Embryonic facial prominence (tissue), 1 donor: Measurements from ENCODE around the gene SLCO3A1.

Source experiments
- DNase-seq: peaks from one replicate; pipeline ENCODE4 v3.0.0-alpha.2; 2016; ENCODE audit errors: extremely low spot score

The SLCO3A1 gene

GRCh38 chr15:91882858-91883586 lies 29.5 kb downstream of the SLCO3A1 start:
- DNase-seq = no peak

- DNase-seq = no peak
Observed at GRCh38 chr15:91884606-91885005, 31.1 kb downstream of the SLCO3A1 start.

DNA sequence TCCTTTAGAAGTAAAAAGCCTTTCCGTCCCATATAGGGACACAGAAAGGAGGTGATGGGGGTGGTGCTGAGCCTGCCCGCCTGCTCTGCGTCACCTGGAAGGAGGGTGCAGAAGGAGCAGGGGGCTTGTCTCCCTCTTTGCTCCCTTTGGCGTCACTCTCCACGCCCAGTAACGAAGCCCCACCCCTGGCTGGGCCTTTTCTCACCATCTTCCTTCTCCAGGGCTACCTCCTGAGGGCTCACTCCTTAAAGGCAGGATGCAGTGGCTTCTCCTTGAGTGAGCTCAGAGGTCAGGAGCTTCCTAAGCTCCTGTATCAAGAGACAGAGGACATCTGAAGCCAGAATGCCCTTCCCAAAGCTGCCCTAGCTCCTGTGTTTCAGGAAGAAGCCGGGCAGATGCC lies 31.5 kb downstream of the SLCO3A1 start:
- no peak for DNase-seq

DNA sequence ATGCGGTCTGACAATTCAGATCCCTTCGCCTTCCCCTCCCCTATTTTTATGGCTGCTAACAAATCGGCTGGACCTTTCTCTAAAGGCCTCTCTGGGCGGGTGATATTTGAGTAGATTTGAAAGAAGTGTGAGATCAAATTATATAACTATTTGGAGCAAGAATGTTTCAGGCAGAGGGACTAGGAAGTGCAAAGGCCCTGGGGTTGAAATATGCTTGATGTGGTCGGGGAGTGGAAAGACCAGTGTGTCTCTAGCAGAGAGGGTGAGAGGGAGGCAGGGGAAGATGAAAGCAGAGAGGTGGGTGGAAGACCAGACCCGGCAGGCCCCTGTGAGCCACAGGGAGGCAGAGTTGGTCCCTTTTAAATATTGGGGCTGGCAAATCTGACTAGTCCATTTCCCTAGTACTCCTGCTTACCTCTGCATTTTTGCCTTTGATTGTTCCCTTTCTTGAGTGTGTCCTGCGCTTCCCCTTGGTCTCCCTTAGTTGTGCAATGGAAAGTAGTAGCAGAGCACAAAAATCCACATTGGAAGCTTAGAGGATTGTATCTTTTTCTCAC lies 32.3 kb downstream of the SLCO3A1 start:
- DNase-seq = no peak

- no peak for DNase-seq
Observed at GRCh38 chr15:91886878-91887277, 33.4 kb downstream of the SLCO3A1 start.

DNA sequence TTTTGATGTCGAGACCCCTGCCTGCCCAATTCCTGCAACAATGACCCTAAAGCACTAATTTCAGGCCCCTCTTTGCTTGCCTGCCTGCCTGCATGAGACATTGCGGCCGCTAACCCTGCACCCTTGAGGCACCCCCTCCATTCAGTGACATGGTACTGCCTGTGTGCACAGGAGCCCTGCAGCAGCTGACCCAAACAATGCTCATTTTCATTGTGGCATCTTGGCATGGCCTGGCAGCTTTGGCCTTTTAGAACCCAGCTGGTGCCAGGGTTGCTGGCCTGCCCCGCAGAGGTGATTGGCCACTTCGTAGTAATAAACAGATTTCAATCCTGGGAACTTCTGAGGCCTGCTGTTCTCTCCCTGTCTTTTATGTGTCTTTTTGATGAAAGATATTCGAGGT lies 33.8 kb downstream of the SLCO3A1 start:
- DNase-seq = no peak

DNA sequence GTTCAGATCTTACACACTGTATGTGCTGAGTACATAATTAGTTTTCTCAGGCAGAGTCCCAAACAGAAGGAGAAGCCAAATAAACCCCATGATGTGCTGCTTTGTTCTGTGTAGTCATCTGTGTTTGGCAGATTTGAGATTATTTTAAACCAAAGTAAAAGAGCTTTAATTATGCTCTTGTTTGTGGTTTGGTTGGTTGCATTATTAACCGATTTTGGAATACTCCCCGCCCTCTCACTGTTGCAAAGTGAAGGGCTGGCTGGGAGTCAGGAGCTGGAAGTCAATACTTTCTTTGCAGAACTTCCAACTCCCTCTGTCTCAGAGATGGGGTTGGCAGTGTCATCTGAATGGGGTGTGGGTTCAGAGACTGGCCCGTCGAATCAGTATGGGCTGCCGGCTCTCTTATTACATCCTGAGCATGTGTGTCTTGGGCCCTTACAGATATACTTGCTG lies 34.4 kb downstream of the SLCO3A1 start:
- no peak for DNase-seq

- no peak for DNase-seq
Observed at GRCh38 chr15:91889111-91889815, 35.8 kb downstream of the SLCO3A1 start.

GRCh38 chr15:91890614-91891013 lies 37.1 kb downstream of the SLCO3A1 start:
- no peak for DNase-seq

- DNase-seq = no peak
Observed at GRCh38 chr15:91891101-91891500, 37.6 kb downstream of the SLCO3A1 start.

DNA sequence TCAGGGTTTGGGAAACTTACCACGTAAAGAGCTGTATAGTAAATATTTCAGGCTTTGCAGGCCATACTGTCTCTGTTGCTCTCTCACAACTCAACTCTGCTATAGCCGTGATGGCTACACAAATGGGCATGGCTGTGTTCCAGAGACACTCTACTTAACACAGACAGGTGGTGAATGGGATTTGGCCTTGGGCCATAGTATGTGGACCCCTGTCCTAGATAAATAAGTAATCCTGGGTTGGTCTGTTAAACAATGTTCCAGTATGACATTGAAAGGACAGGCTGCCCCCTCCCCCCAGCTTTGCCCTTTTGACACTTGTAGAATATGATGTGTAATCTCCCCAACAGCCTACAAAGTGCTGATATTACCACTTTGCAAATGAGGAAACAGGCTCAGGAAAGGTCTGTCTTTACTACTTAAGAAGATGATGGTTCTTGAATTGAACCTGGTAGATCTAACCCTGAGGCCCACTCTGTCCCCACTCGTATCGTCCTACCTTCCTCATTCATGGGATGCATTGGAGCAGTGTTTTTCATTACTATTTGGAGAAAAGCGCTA lies 38.4 kb downstream of the SLCO3A1 start:
- DNase-seq = no peak

DNA sequence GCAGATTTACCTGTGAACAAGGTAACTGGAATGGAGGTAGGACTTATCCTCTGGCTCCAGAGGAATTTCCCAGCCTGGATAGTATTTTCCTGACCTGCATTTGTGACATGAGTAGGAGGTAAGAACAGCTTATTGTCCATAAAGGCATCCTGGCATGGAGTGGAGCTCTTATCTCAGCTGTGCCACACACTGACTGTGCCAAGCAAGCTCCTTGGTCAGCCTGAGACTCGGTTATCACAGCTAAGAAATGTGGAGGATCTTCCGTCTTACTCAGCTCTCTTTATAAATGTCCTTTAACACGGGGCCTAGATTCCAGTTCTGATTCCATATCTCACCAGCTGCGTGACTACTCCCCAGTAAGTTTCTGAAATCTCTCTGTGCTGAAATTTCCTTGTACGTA lies 38.9 kb downstream of the SLCO3A1 start:
- DNase-seq = no peak

- no peak for DNase-seq
Observed at GRCh38 chr15:91894606-91895005, 41.1 kb downstream of the SLCO3A1 start.

DNA sequence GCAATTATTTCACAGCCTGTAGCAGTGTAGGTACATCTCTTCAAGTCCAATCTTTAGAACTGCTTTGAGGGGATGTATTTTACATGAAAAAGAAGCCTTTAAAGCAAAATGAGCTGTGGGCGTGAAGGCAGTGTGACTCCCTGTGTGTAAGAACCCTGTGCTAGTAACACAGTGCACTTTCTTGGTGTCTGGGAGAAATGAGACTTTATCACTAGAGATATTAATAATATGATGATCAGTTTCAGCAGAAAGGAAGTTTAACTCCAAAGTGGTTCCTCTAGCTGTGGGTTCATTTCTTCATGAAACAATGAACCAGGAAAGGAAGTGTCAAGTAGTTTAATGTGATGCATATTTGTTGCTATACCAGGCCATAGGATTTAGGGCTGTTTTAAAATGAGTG lies 41.5 kb downstream of the SLCO3A1 start:
- DNase-seq = no peak

- no peak for DNase-seq
Observed at GRCh38 chr15:91896341-91897055, 43.0 kb downstream of the SLCO3A1 start.

DNA sequence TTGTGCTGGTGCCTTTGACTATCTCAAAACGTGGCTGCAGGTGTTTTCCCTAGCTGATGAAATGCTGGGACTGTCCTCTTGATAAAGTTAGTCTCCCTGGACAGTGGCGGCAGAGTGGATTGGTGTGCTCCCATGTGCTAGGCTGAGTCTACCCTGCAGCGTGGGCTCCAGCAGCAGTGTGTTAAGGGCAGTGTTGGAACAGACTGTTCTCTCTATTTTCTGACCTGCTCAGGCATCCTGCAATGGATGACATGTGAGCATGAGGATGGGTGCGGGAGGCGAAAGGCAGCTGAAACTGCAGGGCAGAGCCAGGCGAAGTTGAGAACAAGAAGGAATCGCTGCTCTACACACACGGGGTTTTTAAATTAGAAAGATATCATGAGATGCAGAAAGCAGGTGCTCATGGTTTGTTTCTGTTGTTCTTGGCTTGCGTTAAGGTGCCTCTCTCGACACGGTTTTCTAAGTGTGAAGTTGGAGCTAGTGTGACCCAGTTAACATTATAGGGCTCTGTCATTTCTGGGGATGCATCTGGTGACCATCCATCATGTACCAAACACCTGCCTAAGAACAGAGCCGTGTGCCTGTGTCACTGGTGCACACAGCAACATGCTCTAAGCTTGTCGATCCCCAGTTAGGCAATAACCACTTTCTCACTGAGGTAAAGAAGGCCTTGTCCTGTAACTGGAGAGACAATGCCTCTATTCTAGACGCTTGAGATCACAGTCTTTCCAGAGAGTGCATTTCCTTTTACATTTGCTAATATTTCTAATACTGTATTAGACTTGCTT lies 44.3 kb downstream of the SLCO3A1 start:
- DNase-seq = no peak

- no peak for DNase-seq
Observed at GRCh38 chr15:91898843-91899242, 45.3 kb downstream of the SLCO3A1 start.

DNA sequence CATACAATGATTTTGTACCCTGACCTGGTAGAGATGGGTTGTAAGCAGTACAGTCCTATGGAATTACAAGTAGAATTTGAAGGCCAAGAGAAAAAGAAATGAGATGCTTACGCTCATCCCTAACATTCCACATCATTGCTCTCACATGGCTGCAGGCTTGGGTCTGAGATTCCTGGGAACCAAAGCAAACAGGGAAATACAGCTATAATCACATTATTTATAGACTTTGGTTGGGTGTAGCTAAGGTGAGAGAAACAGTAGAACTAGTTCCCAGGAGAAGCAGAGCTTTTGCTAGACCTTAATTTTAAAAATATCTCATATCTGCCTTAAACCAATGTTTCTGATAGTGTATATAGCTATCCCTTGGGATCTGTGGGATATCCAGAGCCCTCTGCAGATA lies 51.4 kb downstream of the SLCO3A1 start:
- no peak for DNase-seq

GRCh38 chr15:91908391-91908790 lies 54.9 kb downstream of the SLCO3A1 start:
- no peak for DNase-seq

GRCh38 chr15:91909111-91909510 lies 55.6 kb downstream of the SLCO3A1 start:
- no peak for DNase-seq

DNA sequence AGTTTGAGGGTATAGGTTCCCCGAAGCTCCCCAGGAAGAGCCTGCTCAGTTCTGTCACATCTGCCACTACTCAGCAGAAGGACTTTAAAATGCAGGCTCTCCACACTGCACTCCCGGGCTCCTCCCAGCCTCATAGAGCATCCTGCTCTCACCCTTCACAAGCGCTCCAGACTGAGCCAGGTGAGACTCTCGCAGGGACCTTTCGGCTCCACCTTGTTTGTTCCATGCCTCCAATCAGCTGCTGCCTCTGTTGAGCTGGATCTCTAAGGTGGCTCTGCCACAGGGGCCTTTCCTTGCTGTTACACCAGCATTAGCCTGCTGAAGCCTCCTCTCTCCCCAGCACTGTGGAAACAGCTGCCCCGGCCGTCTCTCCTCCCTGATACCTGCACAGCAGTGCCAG lies 56.1 kb downstream of the SLCO3A1 start:
- no peak for DNase-seq
